ENCODE measurements around the gene GGA3.

- TF ChIP-seq, protein P1, sequence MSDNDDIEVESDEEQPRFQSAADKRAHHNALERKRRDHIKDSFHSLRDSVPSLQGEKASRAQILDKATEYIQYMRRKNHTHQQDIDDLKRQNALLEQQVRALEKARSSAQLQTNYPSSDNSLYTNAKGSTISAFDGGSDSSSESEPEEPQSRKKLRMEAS (IDR thresholded peaks at IDR 0.05), result no peak
- TF ChIP-seq RAD21 (IDR thresholded peaks at IDR 0.05; ENCODE audit: low read depth) (no peak), CEBPB (IDR thresholded peaks at IDR 0.05) (no peak; the same call in 1 of the 2 replicates), TEAD4 (IDR thresholded peaks at IDR 0.05) (no peak), EP300 (IDR thresholded peaks at IDR 0.05; ENCODE audit: borderline replicate concordance) (no peak), YY1 (IDR thresholded peaks at IDR 0.05; ENCODE audit: low read depth) (no peak), TAF1 (IDR thresholded peaks at IDR 0.05; ENCODE audit: low read depth) (no peak), EGR1 (IDR thresholded peaks at IDR 0.05) (no peak), FOXM1 (IDR thresholded peaks at IDR 0.05; ENCODE audit: borderline replicate concordance, low read depth) (no peak), TCF12 (IDR thresholded peaks at IDR 0.05; ENCODE audit: low read depth) (no peak), CREB1 (IDR thresholded peaks at IDR 0.05; ENCODE audit: low read depth) (no peak), ZBTB7A (IDR thresholded peaks at IDR 0.05; ENCODE audit: low read depth) (no peak)
- TF ChIP-seq, protein P2, sequence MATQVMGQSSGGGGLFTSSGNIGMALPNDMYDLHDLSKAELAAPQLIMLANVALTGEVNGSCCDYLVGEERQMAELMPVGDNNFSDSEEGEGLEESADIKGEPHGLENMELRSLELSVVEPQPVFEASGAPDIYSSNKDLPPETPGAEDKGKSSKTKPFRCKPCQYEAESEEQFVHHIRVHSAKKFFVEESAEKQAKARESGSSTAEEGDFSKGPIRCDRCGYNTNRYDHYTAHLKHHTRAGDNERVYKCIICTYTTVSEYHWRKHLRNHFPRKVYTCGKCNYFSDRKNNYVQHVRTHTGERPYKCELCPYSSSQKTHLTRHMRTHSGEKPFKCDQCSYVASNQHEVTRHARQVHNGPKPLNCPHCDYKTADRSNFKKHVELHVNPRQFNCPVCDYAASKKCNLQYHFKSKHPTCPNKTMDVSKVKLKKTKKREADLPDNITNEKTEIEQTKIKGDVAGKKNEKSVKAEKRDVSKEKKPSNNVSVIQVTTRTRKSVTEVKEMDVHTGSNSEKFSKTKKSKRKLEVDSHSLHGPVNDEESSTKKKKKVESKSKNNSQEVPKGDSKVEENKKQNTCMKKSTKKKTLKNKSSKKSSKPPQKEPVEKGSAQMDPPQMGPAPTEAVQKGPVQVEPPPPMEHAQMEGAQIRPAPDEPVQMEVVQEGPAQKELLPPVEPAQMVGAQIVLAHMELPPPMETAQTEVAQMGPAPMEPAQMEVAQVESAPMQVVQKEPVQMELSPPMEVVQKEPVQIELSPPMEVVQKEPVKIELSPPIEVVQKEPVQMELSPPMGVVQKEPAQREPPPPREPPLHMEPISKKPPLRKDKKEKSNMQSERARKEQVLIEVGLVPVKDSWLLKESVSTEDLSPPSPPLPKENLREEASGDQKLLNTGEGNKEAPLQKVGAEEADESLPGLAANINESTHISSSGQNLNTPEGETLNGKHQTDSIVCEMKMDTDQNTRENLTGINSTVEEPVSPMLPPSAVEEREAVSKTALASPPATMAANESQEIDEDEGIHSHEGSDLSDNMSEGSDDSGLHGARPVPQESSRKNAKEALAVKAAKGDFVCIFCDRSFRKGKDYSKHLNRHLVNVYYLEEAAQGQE (IDR thresholded peaks at IDR 0.05; ENCODE audit: low read depth), result no peak
- TF ChIP-seq, protein P3, sequence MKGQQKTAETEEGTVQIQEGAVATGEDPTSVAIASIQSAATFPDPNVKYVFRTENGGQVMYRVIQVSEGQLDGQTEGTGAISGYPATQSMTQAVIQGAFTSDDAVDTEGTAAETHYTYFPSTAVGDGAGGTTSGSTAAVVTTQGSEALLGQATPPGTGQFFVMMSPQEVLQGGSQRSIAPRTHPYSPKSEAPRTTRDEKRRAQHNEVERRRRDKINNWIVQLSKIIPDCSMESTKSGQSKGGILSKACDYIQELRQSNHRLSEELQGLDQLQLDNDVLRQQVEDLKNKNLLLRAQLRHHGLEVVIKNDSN (IDR thresholded peaks at IDR 0.05), result no peak
These were observed 53.6 kb downstream of the GGA3 start for GRCh38 chr17:75207760-75208159.
